GM04504 (cell line): Measurements from ENCODE around the gene NUP155.
"Not testable (repeated sequence)": the region's sequence is repeated elsewhere in the genome, so short reads cannot be mapped to it uniquely, and the experiment has no call there.

Source experiments
- DNase-seq: peaks from one replicate; pipeline ENCODE4 v3.0.0-alpha.2; 2012; ENCODE audit warnings: low read depth

The NUP155 gene

GRCh38 chr5:37370864-37371726 is at the start of gene NUP155:
Gene NUP155, minus strand, starts transcription at chr5:37371106. Its CDS starts 129 bp downstream, at chr5:37370977.
- peak; percentile 81 for DNase-seq

- no peak for DNase-seq
Measured at GRCh38 chr5:37417347-37417746, 46.4 kb upstream of the NUP155 start.

GRCh38 chr5:37415456-37415855 is 44.5 kb upstream of the NUP155 start:
- not testable (repeated sequence) for DNase-seq

GRCh38 chr5:37412515-37412914 is 41.6 kb upstream of the NUP155 start:
- DNase-seq, result no peak

GRCh38 chr5:37400501-37400900 is 29.6 kb upstream of the NUP155 start:
- DNase-seq, result no peak

- no peak for DNase-seq
Measured at GRCh38 chr5:37396352-37396751, 25.4 kb upstream of the NUP155 start.

GRCh38 chr5:37391591-37391990 is 20.7 kb upstream of the NUP155 start:
- no peak for DNase-seq

GRCh38 chr5:37379100-37379628 is 8.3 kb upstream of the NUP155 start, which contains the start of gene WDR70:
Gene WDR70, plus strand, starts transcription at chr5:37379318. Its CDS starts 50 bp downstream, at chr5:37379368.
- DNase-seq, result peak; percentile 72

- DNase-seq, result not testable (repeated sequence)
Measured at GRCh38 chr5:37378066-37378465, 7.2 kb upstream of the NUP155 start.

GRCh38 chr5:37375091-37375490 is 4.2 kb upstream of the NUP155 start:
- no peak for DNase-seq

GRCh38 chr5:37370550-37370863 is 399 bp downstream of the NUP155 start:
- no peak for DNase-seq

GRCh38 chr5:37355161-37355560 is 15.7 kb downstream of the NUP155 start:
- DNase-seq, result no peak

- not testable (repeated sequence) for DNase-seq
Measured at GRCh38 chr5:37342741-37343140, 28.2 kb downstream of the NUP155 start.

GRCh38 chr5:37334754-37335153 is 36.2 kb downstream of the NUP155 start:
- DNase-seq, result not testable (repeated sequence)

- DNase-seq, result no peak
Measured at GRCh38 chr5:37326536-37326935, 44.4 kb downstream of the NUP155 start.

GRCh38 chr5:37323607-37324006 is 47.3 kb downstream of the NUP155 start:
- DNase-seq, result no peak

GRCh38 chr5:37319037-37319782 is 51.7 kb downstream of the NUP155 start:
- DNase-seq, result no peak

- no peak for DNase-seq
Measured at GRCh38 chr5:37316027-37316426, 54.9 kb downstream of the NUP155 start.

- DNase-seq, result no peak
Measured at GRCh38 chr5:37310360-37310759, 60.5 kb downstream of the NUP155 start.

GRCh38 chr5:37308793-37309192 is 62.1 kb downstream of the NUP155 start:
- DNase-seq, result no peak

- no peak for DNase-seq
Measured at GRCh38 chr5:37304888-37305287, 66.0 kb downstream of the NUP155 start.

GRCh38 chr5:37296313-37296712 is 74.6 kb downstream of the NUP155 start:
- not testable (repeated sequence) for DNase-seq
